ENCODE measurements around the gene ARAP3.
A peak's percentile ranks its signal among the peaks of the same experiment; 100 is the strongest.

ARAP3 gene

GRCh38 chr5:141668601-141669265 lies 13.3 kb downstream of the ARAP3 start:
- DNase-seq (ENCODE audit: low spot score) = no peak

GRCh38 chr5:141665995-141666940 lies 15.8 kb downstream of the ARAP3 start:
- no peak for DNase-seq (ENCODE audit: low spot score)

- DNase-seq (ENCODE audit: low spot score) = peak; percentile 86
These were observed 17.1 kb downstream of the ARAP3 start for GRCh38 chr5:141664733-141665461.

- DNase-seq (ENCODE audit: low spot score) = no peak
These were observed 18.5 kb downstream of the ARAP3 start for GRCh38 chr5:141663506-141663905.

GRCh38 chr5:141662028-141662427 lies 20.0 kb downstream of the ARAP3 start:
- DNase-seq (ENCODE audit: low spot score) = no peak

- peak; percentile 88 for DNase-seq (ENCODE audit: low spot score)
These were observed 24.0 kb downstream of the ARAP3 start for GRCh38 chr5:141657937-141658545.

- DNase-seq (ENCODE audit: low spot score) = no peak
These were observed 24.6 kb downstream of the ARAP3 start for GRCh38 chr5:141657404-141657803.

- no peak for DNase-seq (ENCODE audit: low spot score)
These were observed 25.6 kb downstream of the ARAP3 start for GRCh38 chr5:141656396-141656795.

GRCh38 chr5:141655020-141655419 lies 27.0 kb downstream of the ARAP3 start:
- no peak for DNase-seq (ENCODE audit: low spot score)

- DNase-seq (ENCODE audit: low spot score) = peak; percentile 88
These were observed 27.7 kb downstream of the ARAP3 start for GRCh38 chr5:141654298-141654697.

- DNase-seq (ENCODE audit: low spot score) = no peak
These were observed 30.3 kb downstream of the ARAP3 start for GRCh38 chr5:141651728-141652105.

GRCh38 chr5:141650851-141651727 lies 30.9 kb downstream of the ARAP3 start, which contains the start of gene FCHSD1:
TSS of gene FCHSD1 (minus strand) at chr5:141651418. CDS start at chr5:141651368, 50 bp downstream.
- DNase-seq (ENCODE audit: low spot score) = peak; percentile 98

GRCh38 chr5:141649972-141650371 lies 32.1 kb downstream of the ARAP3 start:
- no peak for DNase-seq (ENCODE audit: low spot score)

GRCh38 chr5:141649056-141649688 lies 32.9 kb downstream of the ARAP3 start:
- DNase-seq (ENCODE audit: low spot score) = no peak

GRCh38 chr5:141647851-141648250 lies 34.2 kb downstream of the ARAP3 start:
- DNase-seq (ENCODE audit: low spot score) = no peak

GRCh38 chr5:141647242-141647641 lies 34.8 kb downstream of the ARAP3 start:
- no peak for DNase-seq (ENCODE audit: low spot score)

GRCh38 chr5:141646026-141646425 lies 36.0 kb downstream of the ARAP3 start:
- DNase-seq (ENCODE audit: low spot score) = no peak

- DNase-seq (ENCODE audit: low spot score) = peak; percentile 70
These were observed 40.3 kb downstream of the ARAP3 start for GRCh38 chr5:141641634-141642267.

GRCh38 chr5:141640698-141641097 lies 41.3 kb downstream of the ARAP3 start:
- no peak for DNase-seq (ENCODE audit: low spot score)

GRCh38 chr5:141640051-141640415 lies 42.0 kb downstream of the ARAP3 start:
- no peak for DNase-seq (ENCODE audit: low spot score)
